HFFc6 (cell line): ENCODE results near the gene PLB1. TPM values are rescaled to one million over a fixed set of nuclear protein-coding genes. Genes with fewer than 3 reads are reported as not detected.
A peak's percentile ranks its signal among the peaks of the same experiment; 100 is the strongest.

Experiments
- DNase-seq: peaks from one replicate; pipeline ENCODE4 v3.0.0-alpha.2; 2018
- H3K27ac Mint-ChIP-seq: 2 replicates; pipeline ENCODE4 v1.8.0; 2020; ENCODE audit warnings: mild to moderate bottlenecking, mixed read lengths
- H3K27me3 Mint-ChIP-seq: 2 replicates; pipeline ENCODE4 v1.8.0; 2021; ENCODE audit warnings: mild to moderate bottlenecking, moderate library complexity, mixed read lengths; ENCODE audit not compliant: insufficient read depth
- H3K36me3 Mint-ChIP-seq: 2 replicates; pipeline ENCODE4 v1.8.0; 2021; ENCODE audit warnings: low read depth, mixed read lengths
- H3K4me1 Mint-ChIP-seq: 2 replicates; pipeline ENCODE4 v1.8.0; 2020; ENCODE audit warnings: low read depth, mixed read lengths
- H3K4me3 Mint-ChIP-seq: 2 replicates; pipeline ENCODE4 v1.8.0; 2020; ENCODE audit warnings: mild to moderate bottlenecking, moderate library complexity, mixed read lengths
- H3K9me3 Mint-ChIP-seq: 2 replicates; pipeline ENCODE4 v1.8.0; 2020; ENCODE audit warnings: mild to moderate bottlenecking, mixed read lengths
- CTCF ChIP-seq: fragments of 200-600 bp; sonication (generic); IDR thresholded peaks from 2 replicates; pipeline ENCODE4 v1.5.0; 2021; ENCODE audit warnings: antibody characterized with exemption, mild to moderate bottlenecking
- total RNA-seq, 6 experiments: library from RNA; stranded (reverse); fragmentation: NEBNext Ultra II Directional; extraction: Animal tissue kit (Norgen Biotek cat#: 25700); gene quantifications; 2 replicates in 1 of 6; 3 replicates in 5 of 6; pipeline ENCODE4 v1.2.3, GENCODE V29; 2021

PLB1 gene
- total RNA-seq, 6 experiments from 2014 or later: 0.36 to 0.95 (median 0.62) TPM

GRCh38 chr2:28659127-28659526, 163.3 kb downstream of the PLB1 start:
- Mint-ChIP-seq H3K27me3 (no peaks in the 10 kb centered on the region), H3K36me3 (no peaks in the 10 kb centered on the region), H3K4me3 (no peak overlapping the region), H3K4me1 (peaks cover 57% of the 10 kb centered on the region), H3K27ac (no peak overlapping the region), H3K9me3 (no peaks in the 10 kb centered on the region)
- no peak for TF ChIP-seq CTCF
- DNase-seq: no peak

- Mint-ChIP-seq H3K9me3 (no peaks in the 10 kb centered on the region), H3K36me3 (no peaks in the 10 kb centered on the region), H3K27me3 (no peaks in the 10 kb centered on the region), H3K4me1 (peaks cover 63% of the 10 kb centered on the region), H3K27ac (peak overlapping the region; percentile 86), H3K4me3 (peak overlapping the region; percentile 23; the same call in 1 of the 2 replicates)
- DNase-seq: peak; percentile 70
- TF ChIP-seq CTCF: no peak
Measured at GRCh38 chr2:28661589-28662001, 165.7 kb downstream of the PLB1 start.

DNA sequence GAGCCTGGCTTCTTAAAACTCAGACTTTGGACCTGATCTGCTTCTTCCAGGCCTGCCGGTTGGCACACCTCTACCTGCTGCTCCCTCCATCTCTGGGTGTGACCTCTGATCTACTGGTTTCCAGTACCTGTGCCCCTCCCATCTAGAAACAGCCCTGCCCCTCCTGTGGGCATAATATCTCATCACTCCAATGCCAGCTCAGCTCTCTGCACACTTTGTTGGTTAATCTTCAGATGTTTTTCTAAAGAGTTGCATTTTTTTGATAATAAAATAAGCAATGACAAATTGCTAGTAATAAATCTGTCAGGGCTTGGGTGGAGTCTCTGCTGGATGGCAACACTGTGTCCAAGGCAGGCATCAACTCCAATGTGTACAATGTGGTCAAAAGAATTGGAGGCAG, 166.2 kb downstream of the PLB1 start:
- H3K36me3 Mint-ChIP-seq: peaks cover under 1% of the 10 kb centered on the region; the same call in 1 of the 2 replicates
- DNase-seq: no peak
- no peak for TF ChIP-seq CTCF
- peaks cover 63% of the 10 kb centered on the region for H3K4me1 Mint-ChIP-seq
- peak overlapping the region; percentile 23; the same call in 1 of the 2 replicates for H3K4me3 Mint-ChIP-seq
- H3K27me3 Mint-ChIP-seq: no peaks in the 10 kb centered on the region; the same call in 1 of the 2 replicates
- no peaks in the 10 kb centered on the region for H3K9me3 Mint-ChIP-seq
- H3K27ac Mint-ChIP-seq: peak overlapping the region; percentile 86

- TF ChIP-seq CTCF: no peak
- Mint-ChIP-seq H3K27ac (peak overlapping the region; percentile 86), H3K27me3 (peaks cover 2% of the 10 kb centered on the region; the same call in 1 of the 2 replicates), H3K4me3 (peak overlapping the region; percentile 56), H3K36me3 (peaks cover 5% of the 10 kb centered on the region; the same call in 1 of the 2 replicates), H3K4me1 (peaks cover 63% of the 10 kb centered on the region), H3K9me3 (no peaks in the 10 kb centered on the region)
- DNase-seq: peak; percentile 71
Measured at GRCh38 chr2:28662468-28663181, 166.8 kb downstream of the PLB1 start.

DNA sequence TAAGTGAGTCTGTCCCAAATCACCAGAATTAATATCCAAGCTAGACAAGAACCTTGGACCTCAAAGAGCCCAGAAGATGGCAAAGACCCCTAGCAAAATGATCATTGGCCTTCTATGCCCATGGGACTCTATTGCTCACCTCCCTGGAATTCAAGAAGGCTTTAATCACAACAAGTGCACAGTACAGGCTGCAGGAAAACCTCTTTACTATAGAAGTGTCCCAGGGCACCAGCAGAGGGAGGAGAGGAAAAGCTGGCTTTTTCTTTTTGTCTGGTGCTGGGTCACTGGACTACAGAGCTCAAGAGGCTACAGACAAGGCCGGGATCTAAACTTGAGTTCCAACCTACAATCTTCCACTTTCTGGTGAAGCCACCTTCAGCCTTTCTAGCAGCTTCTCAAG, 167.5 kb downstream of the PLB1 start:
- Mint-ChIP-seq H3K36me3 (peaks cover 5% of the 10 kb centered on the region; the same call in 1 of the 2 replicates), H3K27ac (peak overlapping the region; percentile 86), H3K4me1 (peaks cover 58% of the 10 kb centered on the region), H3K4me3 (peak overlapping the region; percentile 13), H3K9me3 (no peaks in the 10 kb centered on the region), H3K27me3 (peaks cover 2% of the 10 kb centered on the region; the same call in 1 of the 2 replicates)
- peak; percentile 73 for DNase-seq
- peak; percentile 59 for TF ChIP-seq CTCF
